GM12878 (cell line): ENCODE results near the gene COL13A1. TPM values are rescaled to one million over a fixed set of nuclear protein-coding genes. Genes with fewer than 3 reads are reported as not detected.

Experiments used
- ATAC-seq: fragments of 200-7000 bp; cut with Tn5 transposase; 3 replicates; pipeline ENCODE4 v1.9.1; 2020; ENCODE audit warnings: mild to moderate bottlenecking, moderate library complexity
- BruUV-seq: library from RNA; stranded (reverse); fragments of 400-500 nt; replicated peaks from 2 replicates; lab custom pipeline; 2021; lab: Mats Ljungman, UMichigan
- CTCF ChIA-PET: fragments of 300-600 bp; sonication (Branson Sonifier 250); formaldehyde crosslinking; extraction: SDS; loops from one replicate; lab custom pipeline; 2021; ENCODE audit warnings: inconsistent platforms; lab: Yijun Ruan, JAX
- POLR2A ChIA-PET: fragments of 350-600 bp; formaldehyde crosslinking; extraction: SDS; loops from one replicate; lab custom pipeline; 2021; ENCODE audit warnings: inconsistent platforms; lab: Charles Lee
- RAD21 ChIA-PET: fragments of 300-600 bp; sonication (Branson Sonifier 250); formaldehyde crosslinking; loops from one replicate; lab custom pipeline; 2023; ENCODE audit warnings: antibody characterized with exemption; ENCODE audit not compliant: unreplicated experiment; lab: Charles Lee
- SMC1A ChIA-PET: fragments of 300-600 bp; sonication (Branson Sonifier 250); formaldehyde crosslinking; loops from one replicate; lab custom pipeline; 2023; ENCODE audit not compliant: unreplicated experiment, uncharacterized antibody; lab: Charles Lee
- DNase-seq: peaks from one replicate; pipeline ENCODE4 v3.0.0-alpha.2; 2011; ENCODE audit warnings: low read depth, low spot score
- FAIRE-seq: peaks from 3 replicates; lab custom pipeline; 2011; peaks lifted over from hg19 to GRCh38; lab: Jason Lieb, UNC
- H2AFZ ChIP-seq: 2 replicates; pipeline ENCODE4 v1.6.0; 2011; ENCODE audit warnings: low read depth, low read length, control low read depth; ENCODE audit not compliant: control insufficient read depth
- H3K27ac ChIP-seq: 2 replicates; pipeline ENCODE4 v1.5.1; 2011; ENCODE audit warnings: control low read depth; ENCODE audit not compliant: control insufficient read depth, insufficient read depth
- H3K27me3 ChIP-seq, 2 experiments: replicated peaks in 1 of 2; 2 replicates each; pipeline versions ENCODE4 v1.6.0 to v1.6.1; 2011; ENCODE audit warnings: low read length in 1 of 2; ENCODE audit not compliant: control insufficient read depth in 2 of 2, insufficient read depth in 2 of 2
- H3K36me3 ChIP-seq, 2 experiments: 2 replicates each; pipeline ENCODE4 v1.5.1; 2011; ENCODE audit warnings: low read length in 1 of 2; ENCODE audit not compliant: control insufficient read depth in 2 of 2, insufficient read depth in 2 of 2
- H3K4me1 ChIP-seq: 2 replicates; pipeline ENCODE4 v1.6.1; 2011; ENCODE audit warnings: mild to moderate bottlenecking, low read length, moderate library complexity, mixed read lengths; ENCODE audit not compliant: control insufficient read depth, insufficient read depth
- H3K4me2 ChIP-seq: 2 replicates; pipeline ENCODE4 v1.6.0; 2011; ENCODE audit warnings: control low read depth; ENCODE audit not compliant: control insufficient read depth, insufficient read depth
- H3K4me3 ChIP-seq: fragments of 200-600 bp; sonication (generic); 2 replicates; pipeline ENCODE4 v1.5.1; 2016
- H3K79me2 ChIP-seq: 2 replicates; pipeline ENCODE4 v1.6.0; 2011; ENCODE audit warnings: low read length; ENCODE audit not compliant: control insufficient read depth, insufficient read depth
- H3K9ac ChIP-seq: 2 replicates; pipeline ENCODE4 v1.8.0; 2011; ENCODE audit warnings: low read length, control low read depth, mixed read lengths; ENCODE audit not compliant: control insufficient read depth, insufficient read depth
- H3K9me3 ChIP-seq: replicated peaks from 3 replicates; pipeline ENCODE4 v1.5.1; 2011; ENCODE audit warnings: mild to moderate bottlenecking, low read length; ENCODE audit not compliant: control insufficient read depth, insufficient read depth
- H4K20me1 ChIP-seq: 2 replicates; pipeline ENCODE4 v1.6.0; 2011; ENCODE audit not compliant: control insufficient read depth, insufficient read depth
- MEF2B ChIP-seq: fragments of 450-650 bp; IDR thresholded peaks from 2 replicates; pipeline ENCODE4 v1.6.1; 2018; ENCODE audit warnings: mild to moderate bottlenecking, moderate library complexity; ENCODE audit not compliant: partially characterized antibody, poor library complexity, severe bottlenecking
- NR2F1 ChIP-seq: fragments of 450-650 bp; conservative IDR thresholded peaks from 2 replicates; pipeline ENCODE4 v1.6.1; 2017; ENCODE audit warnings: mild to moderate bottlenecking
- REST ChIP-seq: IDR thresholded peaks from 2 replicates; pipeline ENCODE4 v1.6.1; 2012; ENCODE audit warnings: mild to moderate bottlenecking, low read depth, low read length
- WGBS: methylation state at CpG from one replicate; pipeline ENCODE4 v1.1.6; 2016; ENCODE audit warnings: low lambda C conversion rate; ENCODE audit not compliant: insufficient replicate concordance, insufficient coverage; ENCODE audit errors: missing lambda C conversion rate; 5-methylcytosine and 5-hydroxymethylcytosine counted together
- in situ Hi-C: fragments of 300-500 bp; cut with MboI; formaldehyde crosslinking; loops from 9 replicates; pipeline ENCODE4 v1.14.3; 2018; ENCODE audit warnings: mixed read lengths
- intact Hi-C: fragments of 100-400 bp; cut with micrococcal nuclease; formaldehyde crosslinking; loops from one replicate; pipeline ENCODE4 v1.14.2; 2022; ENCODE audit not compliant: unreplicated experiment
- polyA plus RNA-seq, 11 experiments: library from polyadenylated mRNA; depleted of rRNA in 4 of 11; unstranded in 6 of 11; stranded (reverse) in 5 of 11; fragments of >200 nt; fragmentation: Nextera tagmentation in 4 of 11; fragmentation: Illumina TruSeq in 1 of 11; extraction: Ambion mirVana in 4 of 11; extraction: Trizol in 1 of 11; gene quantifications; 1 replicate in 1 of 11; 2 replicates in 10 of 11; pipeline versions ENCODE4 v1.2.1 to v1.2.3, GENCODE V29; 2011 to 2016; ENCODE audit warnings: inconsistent platforms in 2 of 11, missing spikeins in 2 of 11, low read depth in 1 of 11
- total RNA-seq, 4 experiments: library from RNA; depleted of rRNA in 3 of 4; stranded (reverse); fragments of >200 nt in 3 of 4; fragmentation: Illumina TruSeq in 1 of 4; extraction: Trizol in 1 of 4; gene quantifications; 2 replicates each; pipeline versions ENCODE4 v1.2.1 to v1.2.3, GENCODE V29; 2013 to 2021

COL13A1 gene
- total and polyA plus RNA-seq, 10 of the 15 experiments (the other 5 are each of a cell fraction or from before 2014, with no cell fraction given): 0.03 to 0.15 (median 0.05) TPM; not detected in 7

DNA sequence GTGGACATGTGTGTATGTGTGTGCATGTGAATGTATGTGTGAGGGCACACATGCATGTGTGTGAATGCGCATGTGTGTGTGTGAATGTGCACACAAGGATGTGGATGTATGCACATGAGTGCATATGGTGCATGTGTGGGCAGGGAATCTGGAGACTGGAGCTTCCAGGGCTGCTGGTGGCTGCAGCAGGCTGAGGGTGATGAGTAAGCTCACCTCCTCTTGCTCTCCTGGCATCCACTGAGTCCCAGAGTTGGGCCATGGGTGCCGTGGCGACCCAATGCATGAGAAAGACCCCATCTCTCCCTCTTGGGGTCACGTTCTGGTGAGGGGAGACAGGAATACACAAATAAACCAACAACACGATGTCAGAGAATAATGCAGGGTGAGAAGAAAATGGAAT is 33.3 kb upstream of the COL13A1 start:
- H3K36me3 ChIP-seq: no peaks in the 10 kb centered on the region
- ChIA-PET CTCF (no interaction called here), POLR2A (no interaction called here), RAD21 (no interaction called here), SMC1A (no interaction called here)
- no peak overlapping the region for H3K9ac ChIP-seq
- no peaks in the 10 kb centered on the region for H4K20me1 ChIP-seq
- H3K4me1 ChIP-seq: no peaks in the 10 kb centered on the region
- no peak overlapping the region for H3K4me2 ChIP-seq
- intact Hi-C loops (no loop called here), in situ Hi-C loops (no loop called here)
- no peak for ATAC-seq
- H3K9me3 ChIP-seq: no peaks in the 10 kb centered on the region; the same call in 2 of the 3 replicates
- no peak overlapping the region for H3K27ac ChIP-seq
- no peak for FAIRE-seq
- 10% methylated on average over 5 of the region's 5 CpGs for WGBS
- DNase-seq: no peak
- H3K4me3 ChIP-seq: no peak overlapping the region
- peaks cover 0 to 5% of the 10 kb centered on the region in 2 experiments; a peak in 2 of 4 replicates for H3K27me3 ChIP-seq
- H2AFZ ChIP-seq: no peak overlapping the region
- BruUV-seq: no TSS peak
- no peaks in the 10 kb centered on the region for H3K79me2 ChIP-seq
- TF ChIP-seq MEF2B: no peak
- no peak for TF ChIP-seq REST
- TF ChIP-seq NR2F1: no peak
